Cerebellar nuclear complex (tissue), 1 donor: ENCODE measurements around the gene GTF3C1.
"Not testable (repeated sequence)": the region's sequence is repeated elsewhere in the genome, so short reads cannot be mapped to it uniquely, and the experiment has no call there.

Source experiments
- DNase-seq, 2 experiments: peaks; one replicate each; lab custom pipeline; 2025; lab: John Stamatoyannopoulos, UW

The GTF3C1 gene, protein sequence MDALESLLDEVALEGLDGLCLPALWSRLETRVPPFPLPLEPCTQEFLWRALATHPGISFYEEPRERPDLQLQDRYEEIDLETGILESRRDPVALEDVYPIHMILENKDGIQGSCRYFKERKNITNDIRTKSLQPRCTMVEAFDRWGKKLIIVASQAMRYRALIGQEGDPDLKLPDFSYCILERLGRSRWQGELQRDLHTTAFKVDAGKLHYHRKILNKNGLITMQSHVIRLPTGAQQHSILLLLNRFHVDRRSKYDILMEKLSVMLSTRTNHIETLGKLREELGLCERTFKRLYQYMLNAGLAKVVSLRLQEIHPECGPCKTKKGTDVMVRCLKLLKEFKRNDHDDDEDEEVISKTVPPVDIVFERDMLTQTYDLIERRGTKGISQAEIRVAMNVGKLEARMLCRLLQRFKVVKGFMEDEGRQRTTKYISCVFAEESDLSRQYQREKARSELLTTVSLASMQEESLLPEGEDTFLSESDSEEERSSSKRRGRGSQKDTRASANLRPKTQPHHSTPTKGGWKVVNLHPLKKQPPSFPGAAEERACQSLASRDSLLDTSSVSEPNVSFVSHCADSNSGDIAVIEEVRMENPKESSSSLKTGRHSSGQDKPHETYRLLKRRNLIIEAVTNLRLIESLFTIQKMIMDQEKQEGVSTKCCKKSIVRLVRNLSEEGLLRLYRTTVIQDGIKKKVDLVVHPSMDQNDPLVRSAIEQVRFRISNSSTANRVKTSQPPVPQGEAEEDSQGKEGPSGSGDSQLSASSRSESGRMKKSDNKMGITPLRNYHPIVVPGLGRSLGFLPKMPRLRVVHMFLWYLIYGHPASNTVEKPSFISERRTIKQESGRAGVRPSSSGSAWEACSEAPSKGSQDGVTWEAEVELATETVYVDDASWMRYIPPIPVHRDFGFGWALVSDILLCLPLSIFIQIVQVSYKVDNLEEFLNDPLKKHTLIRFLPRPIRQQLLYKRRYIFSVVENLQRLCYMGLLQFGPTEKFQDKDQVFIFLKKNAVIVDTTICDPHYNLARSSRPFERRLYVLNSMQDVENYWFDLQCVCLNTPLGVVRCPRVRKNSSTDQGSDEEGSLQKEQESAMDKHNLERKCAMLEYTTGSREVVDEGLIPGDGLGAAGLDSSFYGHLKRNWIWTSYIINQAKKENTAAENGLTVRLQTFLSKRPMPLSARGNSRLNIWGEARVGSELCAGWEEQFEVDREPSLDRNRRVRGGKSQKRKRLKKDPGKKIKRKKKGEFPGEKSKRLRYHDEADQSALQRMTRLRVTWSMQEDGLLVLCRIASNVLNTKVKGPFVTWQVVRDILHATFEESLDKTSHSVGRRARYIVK (N-terminal part only)

DNA sequence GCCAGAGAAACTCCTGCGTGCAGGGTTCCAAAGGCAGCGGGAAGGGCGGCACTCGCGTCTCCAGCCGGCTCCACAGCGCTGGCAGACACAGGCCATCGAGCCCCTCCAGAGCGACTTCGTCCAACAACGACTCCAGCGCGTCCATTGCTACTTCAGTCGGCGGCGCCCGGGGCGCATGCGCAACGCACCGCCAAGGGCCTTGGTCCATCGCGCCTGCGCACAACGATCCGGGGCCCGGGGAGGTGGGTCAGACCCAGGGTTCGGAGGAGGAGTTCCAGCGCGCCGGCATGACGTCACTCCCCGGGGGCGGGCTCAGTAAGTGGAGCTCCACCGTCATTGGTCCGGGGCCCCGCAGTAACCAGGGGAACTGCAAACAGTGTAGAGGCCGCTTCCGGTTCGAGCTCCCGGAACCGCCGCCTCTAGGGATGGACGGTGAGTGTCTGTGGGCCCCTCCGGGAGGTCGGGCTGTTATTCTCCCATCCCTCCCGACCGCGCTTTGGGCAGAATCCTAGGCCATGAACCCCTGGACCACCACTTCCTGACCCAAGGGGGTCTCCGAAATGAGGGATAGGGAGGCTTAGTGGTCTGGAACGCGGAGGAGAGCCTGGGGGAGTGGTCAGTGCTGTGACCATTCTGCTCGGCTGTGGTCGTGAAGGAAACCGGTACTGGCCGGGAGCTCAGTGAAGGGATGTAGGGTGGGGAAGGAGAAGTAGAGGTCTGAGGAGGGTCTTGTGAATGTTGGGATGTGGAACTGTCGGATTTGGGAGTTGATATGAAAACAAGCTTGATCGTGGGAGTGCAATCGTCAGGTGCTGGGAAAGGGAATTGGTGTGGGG is at the start of gene GTF3C1, which contains the start of gene KATNIP:
Gene GTF3C1 (minus strand): TSS at position 168 of the 836 bp plus-strand sequence. CDS start 23 bp downstream, at position 145.
Gene KATNIP (plus strand): TSS at position 399 of the 836 bp plus-strand sequence. CDS start 27 bp downstream, at position 426.
- DNase-seq, result peak; percentile 96

DNA sequence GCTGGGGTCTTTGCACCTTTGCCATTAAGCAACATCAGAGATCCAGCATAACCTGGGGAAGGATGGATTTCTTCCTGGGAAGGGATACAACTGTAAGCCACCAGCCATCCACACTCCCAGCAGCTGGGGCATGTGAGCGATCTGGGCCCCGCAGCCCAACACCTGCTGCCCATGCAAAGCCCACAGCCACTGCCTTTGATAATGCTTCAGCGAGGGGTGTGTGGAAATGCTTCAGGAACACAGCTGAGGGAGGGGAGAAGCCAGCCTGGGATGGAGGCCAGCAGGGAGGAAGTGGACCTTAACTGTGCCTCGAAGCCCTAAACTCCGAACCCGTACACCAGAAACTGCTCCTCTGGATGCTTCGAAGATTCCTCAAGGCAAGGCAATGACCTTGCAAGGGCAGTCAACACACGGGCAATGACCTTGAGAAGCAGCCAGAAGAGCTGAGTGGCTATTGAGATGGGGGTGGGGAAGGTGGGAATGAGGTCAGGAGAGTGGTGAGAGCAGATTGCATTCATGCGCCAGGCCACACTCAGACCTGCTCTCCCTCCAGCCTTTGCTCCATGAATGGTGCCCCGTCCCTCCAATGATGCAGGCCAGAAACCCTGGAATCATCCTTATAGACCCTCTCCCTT is 49.3 kb upstream of the GTF3C1 start:
- no peak for DNase-seq

DNA sequence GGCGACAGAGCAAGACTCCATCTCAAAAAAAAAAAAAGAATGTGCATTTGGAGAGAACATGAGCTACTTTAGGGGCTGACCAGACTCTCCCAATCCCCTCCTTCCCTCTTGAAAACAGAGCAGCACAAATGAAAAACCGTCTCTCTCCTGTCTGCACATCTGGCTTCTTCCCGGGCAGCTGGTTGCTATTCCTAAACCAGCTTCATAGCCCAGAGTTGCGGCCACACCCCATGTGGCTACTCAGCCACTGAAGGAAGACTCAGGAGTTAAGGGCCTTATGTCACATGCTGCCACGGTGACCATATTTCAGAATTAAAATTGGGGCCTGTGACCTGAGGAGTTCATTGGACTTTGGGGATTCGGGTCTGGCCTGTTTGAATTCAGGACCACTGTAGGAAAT is 48.5 kb upstream of the GTF3C1 start:
- DNase-seq, result no peak

DNA sequence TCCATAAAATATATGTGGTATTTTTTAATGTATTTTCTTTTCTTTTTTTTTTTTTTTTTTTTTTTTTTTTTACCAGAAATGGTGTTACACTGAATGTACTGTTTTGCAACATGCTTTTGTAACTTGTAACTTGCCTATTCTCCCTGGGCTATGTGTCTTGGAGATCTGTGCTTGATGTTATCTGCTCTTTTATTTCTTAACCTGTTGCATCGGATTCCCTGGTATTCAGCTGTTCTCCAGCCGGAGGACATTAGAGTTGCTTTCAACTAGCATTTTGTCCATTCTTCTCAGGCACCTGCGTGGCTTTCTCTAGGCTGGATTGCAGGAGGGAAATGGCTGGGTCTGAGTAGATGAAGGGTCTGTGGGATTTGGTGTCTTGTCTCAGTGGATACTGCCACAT is 47.6 kb upstream of the GTF3C1 start:
- DNase-seq, result no peak

DNA sequence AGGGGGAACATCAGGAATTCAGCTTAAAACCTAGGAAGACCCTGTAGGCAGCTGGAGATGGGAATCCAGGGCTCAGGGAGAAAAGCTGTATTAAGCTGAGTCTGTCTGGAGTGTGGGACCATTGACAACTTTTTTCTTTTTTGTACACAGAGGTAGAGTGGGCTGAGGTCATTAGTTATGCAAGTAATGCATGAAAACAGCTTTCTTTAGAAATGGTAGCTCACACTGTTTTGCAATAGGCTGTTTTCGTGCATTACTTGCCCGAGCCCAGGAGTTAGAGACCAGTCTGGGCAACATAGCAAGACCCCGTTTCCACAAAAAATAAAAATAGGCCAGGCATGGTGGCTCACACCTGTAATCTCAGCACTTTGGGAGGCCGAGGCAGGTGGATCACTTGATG is 46.7 kb upstream of the GTF3C1 start:
- DNase-seq, result no peak

DNA sequence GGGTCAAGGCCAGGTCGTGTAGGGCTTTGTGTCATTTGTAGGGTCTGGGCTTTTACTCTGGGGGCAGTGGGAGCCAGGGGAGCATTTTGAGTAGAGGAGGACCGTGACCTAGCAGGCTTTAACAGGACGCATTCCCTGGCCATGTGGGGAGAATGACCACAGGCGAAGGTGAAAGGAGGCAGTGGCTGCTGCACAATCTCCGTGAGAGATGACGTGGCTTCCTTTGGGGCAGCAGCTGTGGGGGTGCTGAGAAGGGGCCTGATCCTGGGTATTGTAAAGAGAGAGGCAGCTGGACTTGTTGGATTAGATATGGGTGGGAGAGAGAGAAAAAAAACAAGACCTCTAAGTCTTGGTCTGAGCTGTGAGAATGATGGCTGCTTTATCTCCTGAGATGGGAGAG is 46.3 kb upstream of the GTF3C1 start:
- no peak for DNase-seq

DNA sequence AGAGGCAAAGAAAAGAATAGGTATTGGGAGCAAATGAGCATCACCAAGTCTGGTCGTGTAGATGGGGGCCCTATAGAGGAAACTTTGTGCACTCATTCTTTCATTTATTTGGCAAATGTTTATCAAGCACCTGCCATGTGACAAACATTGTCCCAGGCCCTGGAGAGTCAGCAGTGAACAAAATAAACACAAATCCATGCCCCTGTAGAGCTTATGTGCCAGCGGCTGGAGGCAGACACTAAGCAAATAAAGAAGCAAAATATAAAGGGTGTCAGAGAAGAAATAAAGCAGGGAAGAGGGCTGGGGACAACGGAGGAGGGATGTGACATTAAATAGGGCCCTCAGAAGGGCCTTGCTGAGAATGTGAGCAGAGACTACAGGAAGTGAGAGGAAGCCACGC is 45.8 kb upstream of the GTF3C1 start:
- DNase-seq, result no peak

DNA sequence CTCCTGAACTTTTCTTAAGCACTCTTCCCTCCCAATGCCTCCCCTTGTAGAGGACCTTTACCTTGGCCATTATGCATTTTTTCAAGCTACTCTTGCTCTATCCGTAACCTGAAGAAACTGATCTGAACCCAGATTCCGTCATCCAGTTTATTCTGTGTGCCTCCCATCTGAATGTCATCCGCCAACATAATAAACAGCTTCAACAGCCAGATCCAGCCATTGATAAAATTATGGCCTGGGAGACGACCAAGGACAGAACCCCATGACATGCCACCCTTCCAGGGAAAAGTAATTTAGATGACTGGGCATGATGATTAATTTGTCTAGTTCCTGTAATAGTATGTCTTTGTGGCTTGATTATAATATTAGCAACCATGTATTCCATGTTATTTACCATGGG is 42.1 kb upstream of the GTF3C1 start:
- no peak for DNase-seq

DNA sequence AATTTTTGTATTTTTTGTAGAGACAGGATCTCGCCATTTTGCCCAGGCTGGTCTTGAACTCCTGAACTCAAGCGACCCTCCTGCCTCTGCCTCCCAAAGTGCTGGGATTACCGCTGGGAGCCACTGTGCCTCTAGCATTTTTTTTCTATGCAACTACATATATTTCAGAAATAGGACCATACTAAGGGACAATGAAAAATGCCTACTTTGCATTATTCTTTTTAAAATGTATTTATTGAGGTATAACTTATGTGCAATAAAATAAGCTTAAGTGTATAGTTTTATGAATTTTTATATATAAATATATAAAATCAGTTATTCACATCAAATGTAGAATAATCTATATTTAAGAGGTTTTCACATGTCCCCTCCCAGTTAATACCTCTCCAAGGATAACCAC is 38.3 kb upstream of the GTF3C1 start:
- no peak for DNase-seq

DNA sequence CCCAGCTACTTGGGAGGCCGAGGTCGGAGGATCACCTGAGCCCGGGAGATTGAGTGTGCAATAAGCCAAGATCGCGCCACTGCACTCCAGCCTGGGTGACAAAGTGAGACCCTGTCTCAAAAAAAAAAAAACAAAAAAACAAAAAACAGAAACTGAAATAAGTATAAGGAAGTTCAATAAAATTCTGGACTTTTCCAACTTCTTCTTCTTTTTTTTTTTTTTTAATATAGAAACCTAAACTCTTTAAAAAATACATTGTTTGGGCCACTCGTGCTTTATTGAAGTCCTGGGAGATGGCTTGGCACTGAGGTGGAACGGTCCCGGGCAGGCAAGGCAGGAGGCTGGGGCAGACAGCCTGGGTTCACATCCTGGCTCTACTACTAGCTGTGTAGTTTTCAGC is 37.0 kb upstream of the GTF3C1 start:
- DNase-seq, result no peak

DNA sequence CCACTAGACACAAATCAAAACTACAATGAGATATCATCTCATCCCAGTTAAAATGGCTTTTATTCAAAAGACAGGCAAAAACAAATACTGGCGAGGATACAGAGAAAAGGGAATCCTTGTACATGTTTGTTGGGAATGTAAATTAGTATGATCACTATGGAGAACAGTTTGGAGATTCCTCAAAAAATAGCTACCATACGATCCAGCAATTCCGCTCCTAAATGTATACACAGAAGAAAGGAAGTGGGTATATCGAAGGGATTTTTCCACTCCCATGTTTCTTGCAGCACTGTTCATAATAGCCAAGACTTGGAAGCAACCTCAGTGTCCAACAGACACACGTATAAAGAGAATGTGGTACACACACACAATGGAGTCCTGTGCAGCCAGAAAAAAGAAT is 35.5 kb upstream of the GTF3C1 start:
- DNase-seq, result no peak

DNA sequence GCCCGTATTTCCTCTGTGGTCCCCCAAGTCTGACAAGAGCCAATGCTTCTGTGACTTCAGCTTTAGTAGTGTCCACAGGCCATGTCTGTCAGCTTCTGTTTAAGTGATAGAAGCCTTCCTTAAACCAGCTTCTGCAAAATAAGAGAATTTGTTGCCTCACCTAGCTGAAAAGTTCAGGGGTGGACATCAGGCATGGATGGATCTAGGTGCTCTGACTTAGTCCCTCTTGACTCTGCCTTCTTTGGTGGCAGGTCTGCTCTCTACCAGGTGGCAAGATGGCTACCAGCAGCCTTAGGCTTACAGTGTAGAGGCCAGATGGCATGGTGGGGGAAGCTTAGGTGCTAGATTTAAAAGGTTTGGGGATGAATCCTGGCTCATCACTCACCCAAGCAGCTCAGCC is 33.9 kb upstream of the GTF3C1 start:
- DNase-seq, result no peak

DNA sequence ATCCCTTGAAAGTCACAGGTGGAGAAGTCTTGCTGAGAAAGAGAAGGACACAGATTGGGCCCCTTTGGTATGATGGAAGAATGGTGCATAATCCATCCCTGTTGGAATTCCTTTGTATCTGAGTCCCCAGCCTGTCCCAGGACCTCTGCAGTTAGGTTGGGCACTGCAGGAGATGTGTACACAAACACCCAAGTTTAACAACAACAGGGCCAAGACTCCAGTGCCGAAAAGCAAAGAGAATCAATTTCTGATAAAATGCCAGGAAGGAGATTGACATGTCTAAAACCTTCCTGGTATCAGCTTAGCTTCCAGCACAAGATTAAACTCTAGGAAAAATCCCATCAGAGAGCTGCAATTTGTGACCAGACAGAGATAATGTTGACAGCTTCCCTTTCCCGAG is 33.2 kb upstream of the GTF3C1 start:
- DNase-seq, result no peak

DNA sequence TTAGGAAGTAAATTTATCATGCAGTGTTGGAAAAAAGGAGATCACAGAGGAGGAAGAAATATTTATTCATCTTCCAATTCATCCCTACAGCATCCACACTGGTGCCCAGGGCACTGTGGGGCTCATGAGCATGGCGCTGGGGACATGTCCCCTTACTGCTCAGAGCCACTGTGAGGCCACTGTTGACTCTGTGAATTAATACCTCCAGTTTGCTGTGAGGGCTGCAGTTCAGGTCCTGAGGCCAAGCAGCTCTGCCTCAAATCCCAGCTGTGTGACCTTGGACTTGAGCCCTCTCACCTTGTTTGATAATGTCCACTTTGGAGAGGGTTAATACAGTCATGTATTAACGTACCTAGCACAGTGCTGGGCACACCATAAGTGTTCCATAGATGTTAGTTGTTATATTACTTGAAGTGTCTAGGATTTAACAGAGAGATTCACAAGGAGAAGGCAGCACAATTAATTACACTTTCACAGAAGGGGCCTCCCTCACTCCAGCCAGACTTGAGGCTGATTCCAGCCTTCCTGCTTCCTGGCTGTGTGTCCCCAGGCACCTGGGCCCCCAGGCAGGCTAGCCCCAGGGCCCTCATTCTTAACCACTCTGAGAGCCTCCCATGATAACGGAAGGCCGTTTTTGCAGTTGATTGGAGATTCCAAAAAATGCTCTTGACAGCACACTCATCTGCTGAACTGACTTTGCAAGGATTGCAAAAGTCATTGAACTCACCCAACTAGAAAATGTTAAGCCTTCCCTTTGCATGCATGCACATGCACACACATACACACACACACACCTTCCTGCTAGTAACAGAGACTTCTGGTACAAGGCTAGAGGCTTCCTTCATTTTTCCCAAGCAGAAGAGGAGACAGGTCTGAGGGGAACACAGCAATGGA is 29.6 kb upstream of the GTF3C1 start:
- DNase-seq, result no peak

DNA sequence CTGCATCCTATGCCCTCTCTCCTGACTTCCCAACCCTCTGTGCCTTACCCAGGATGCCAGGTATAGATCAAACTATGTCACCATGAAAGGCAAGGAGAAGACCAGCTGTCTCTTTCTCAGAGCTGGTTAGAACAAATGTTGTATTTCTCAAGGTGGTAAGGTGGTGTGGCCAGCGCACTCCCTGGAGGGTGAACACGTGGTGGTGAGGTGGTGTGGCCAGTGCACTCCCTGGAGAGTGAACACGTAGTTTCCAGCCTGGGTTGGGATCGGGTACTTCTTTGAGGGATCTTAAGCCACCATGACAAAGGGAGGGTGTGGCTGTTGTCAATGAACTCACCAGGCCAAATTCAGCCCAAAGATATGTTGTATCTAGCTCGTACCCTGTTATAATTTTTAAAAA is 27.0 kb upstream of the GTF3C1 start:
- DNase-seq, result no peak

DNA sequence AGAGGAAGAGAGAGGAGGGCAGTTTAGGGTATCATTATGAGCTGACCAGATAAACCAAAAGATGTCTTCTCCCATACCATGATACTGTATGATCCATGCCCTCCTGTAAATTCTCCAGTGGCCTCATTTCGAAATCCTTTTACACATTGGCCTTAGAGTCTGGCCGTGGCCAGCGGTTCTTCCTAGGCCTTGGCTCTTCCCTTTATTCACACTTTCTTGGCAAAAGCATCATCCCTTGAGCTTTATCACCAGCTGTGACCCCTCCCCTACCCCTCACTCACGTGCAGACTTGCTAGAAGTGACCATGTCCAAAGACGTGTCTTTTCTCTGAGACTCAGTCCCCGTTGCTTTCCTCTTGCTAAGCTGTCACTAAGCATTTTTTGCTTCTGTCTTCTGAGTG is 23.0 kb upstream of the GTF3C1 start:
- no peak for DNase-seq

DNA sequence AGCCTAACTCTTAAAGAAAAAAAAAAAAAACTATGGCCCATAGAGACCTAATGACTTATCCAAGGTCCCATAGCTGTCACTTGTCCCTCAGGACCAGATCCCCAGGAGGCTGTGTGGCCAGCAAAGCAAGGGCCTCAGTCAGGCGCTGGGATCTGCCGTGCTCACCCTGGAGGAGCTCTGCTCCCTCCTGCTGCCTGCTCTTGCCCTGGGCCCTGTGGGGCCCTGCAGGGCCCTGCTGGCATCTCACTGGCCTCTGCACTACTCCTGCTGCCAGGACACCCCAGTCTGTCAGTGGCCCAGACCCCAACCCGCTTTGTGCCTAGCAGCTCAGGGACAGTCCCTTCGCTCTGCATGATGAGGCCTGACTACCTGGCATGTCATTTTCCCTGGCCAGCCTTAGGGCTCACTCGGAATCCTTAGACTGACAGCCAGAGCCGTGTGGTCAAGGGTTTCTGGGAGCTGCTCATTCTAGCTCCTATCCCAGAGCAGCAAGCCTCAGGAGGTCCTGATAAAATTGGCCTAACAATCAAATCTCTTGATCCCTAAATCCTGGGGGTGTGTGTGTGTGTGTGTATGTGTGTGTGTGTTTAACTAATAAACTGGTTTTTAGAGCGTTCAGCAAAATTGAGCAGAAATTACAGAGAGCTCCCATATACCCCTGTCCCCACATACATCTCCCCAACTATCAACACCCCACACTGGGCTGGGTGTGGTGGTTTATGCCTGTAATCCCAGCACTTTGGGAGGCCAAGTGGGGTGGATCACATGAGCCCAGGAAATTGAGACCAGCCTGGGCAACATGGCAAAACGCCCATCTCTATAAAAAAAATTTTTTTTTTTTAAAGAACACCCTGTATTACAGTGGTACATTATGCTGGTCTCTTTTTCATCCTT is 22.0 kb upstream of the GTF3C1 start:
- no peak for DNase-seq

DNA sequence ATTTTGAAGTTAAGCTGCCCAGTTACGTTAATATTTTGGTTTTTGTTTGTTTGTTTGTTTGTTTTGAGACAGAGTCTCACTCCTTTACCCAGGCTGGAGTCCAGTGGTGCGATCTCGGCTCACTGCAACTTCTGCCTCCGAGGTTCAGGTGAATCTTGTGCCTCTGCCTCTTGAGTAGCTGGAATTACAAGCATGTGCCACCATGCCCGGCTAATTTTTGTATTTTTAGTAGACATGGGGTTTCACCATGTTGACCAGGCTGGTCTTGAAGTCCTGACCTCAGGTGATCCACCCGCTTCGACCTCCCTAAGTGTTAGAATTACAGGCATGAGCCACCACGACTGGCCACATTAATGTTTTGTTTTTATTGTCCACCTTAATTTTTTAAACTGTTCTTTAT is 21.3 kb upstream of the GTF3C1 start:
- not testable (repeated sequence) for DNase-seq

DNA sequence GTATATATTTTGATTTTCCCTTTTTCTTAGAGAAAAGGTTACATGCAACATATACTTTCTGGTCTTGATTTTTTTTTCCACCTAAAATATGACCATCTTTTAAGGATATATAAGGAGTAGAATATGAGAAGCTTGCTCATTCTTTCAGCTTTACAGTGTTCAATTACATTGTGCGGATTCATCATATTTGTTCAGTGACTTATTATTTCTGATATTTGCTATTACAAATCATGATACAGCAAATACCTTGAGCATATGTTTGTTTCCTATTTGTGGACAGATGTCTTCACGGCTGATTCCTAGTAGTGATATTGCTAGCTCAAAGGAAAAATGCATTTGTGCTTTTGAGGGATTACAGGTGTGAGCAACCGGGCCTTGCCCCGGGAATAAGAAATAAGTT is 18.4 kb upstream of the GTF3C1 start:
- no peak for DNase-seq
